GM23338 (cell line): Measurements from ENCODE around the gene SLC26A5. TPM values are rescaled to one million over a fixed set of nuclear protein-coding genes. Genes with fewer than 3 reads are reported as not detected.

Experiments
- ATAC-seq: fragments of 200-7000 bp; cut with Tn5 transposase; 3 replicates; pipeline ENCODE4 v1.9.1; 2020
- DNase-seq: peaks from one replicate; pipeline ENCODE4 v3.0.0-alpha.2; 2015; ENCODE audit warnings: low spot score
- H2AFZ ChIP-seq: fragments of 200-600 bp; sonication (generic); 2 replicates; pipeline ENCODE4 v1.8.0; 2016; ENCODE audit warnings: antibody characterized with exemption, mild to moderate bottlenecking, moderate library complexity
- H3F3A ChIP-seq: fragments of 200-600 bp; sonication (generic); replicated peaks from 2 replicates; pipeline ENCODE4 v1.8.0; 2017; ENCODE audit warnings: antibody characterized with exemption, mixed run types, low read depth
- H3K27ac ChIP-seq: fragments of 200-600 bp; sonication (generic); 2 replicates; pipeline ENCODE4 v1.6.1; 2016; ENCODE audit warnings: low read depth
- H3K27me3 ChIP-seq: fragments of 200-600 bp; sonication (generic); 2 replicates; pipeline ENCODE4 v1.8.0; 2016; ENCODE audit warnings: mild to moderate bottlenecking, mixed run types, moderate library complexity; ENCODE audit not compliant: insufficient read depth
- H3K36me3 ChIP-seq: fragments of 200-600 bp; sonication (generic); 2 replicates; pipeline ENCODE4 v1.8.0; 2016; ENCODE audit warnings: mild to moderate bottlenecking; ENCODE audit not compliant: insufficient read depth
- H3K4me1 ChIP-seq: fragments of 200-600 bp; sonication (generic); 2 replicates; pipeline ENCODE4 v1.8.0; 2016; ENCODE audit warnings: mild to moderate bottlenecking, moderate library complexity; ENCODE audit not compliant: insufficient read depth
- H3K4me2 ChIP-seq: fragments of 200-600 bp; sonication (generic); 2 replicates; pipeline ENCODE4 v1.7.1; 2017; ENCODE audit warnings: mixed run types
- H3K4me3 ChIP-seq: fragments of 200-600 bp; sonication (generic); 2 replicates; pipeline ENCODE4 v1.6.1; 2016; ENCODE audit warnings: mixed run types
- H3K79me2 ChIP-seq: fragments of 200-600 bp; sonication (generic); replicated peaks from 2 replicates; pipeline ENCODE4 v1.8.0; 2017; ENCODE audit warnings: mild to moderate bottlenecking; ENCODE audit not compliant: insufficient read depth
- H3K9me2 ChIP-seq: fragments of 200-600 bp; sonication (generic); 2 replicates; pipeline ENCODE4 v1.8.0; 2017; ENCODE audit not compliant: insufficient read depth
- H4K20me1 ChIP-seq: fragments of 200-600 bp; sonication (generic); replicated peaks from 2 replicates; pipeline ENCODE4 v1.8.0; 2017; ENCODE audit warnings: mild to moderate bottlenecking; ENCODE audit not compliant: insufficient read depth
- H3K27ac Mint-ChIP-seq: 2 replicates; pipeline ENCODE4 v1.8.0; 2020; ENCODE audit warnings: inconsistent platforms, mild to moderate bottlenecking, moderate library complexity, mixed read lengths
- H3K27me3 Mint-ChIP-seq: 3 replicates; pipeline ENCODE4 v1.8.0; 2022; ENCODE audit warnings: low read depth, mild to moderate bottlenecking, moderate library complexity, mixed read lengths, inconsistent platforms; ENCODE audit not compliant: insufficient read depth, poor library complexity
- H3K36me3 Mint-ChIP-seq: 3 replicates; pipeline ENCODE4 v1.8.0; 2021; ENCODE audit warnings: low read depth, mild to moderate bottlenecking, inconsistent platforms, moderate library complexity, mixed read lengths
- H3K4me1 Mint-ChIP-seq: 3 replicates; pipeline ENCODE4 v1.8.0; 2020; ENCODE audit warnings: mild to moderate bottlenecking, inconsistent platforms, mixed read lengths
- H3K4me3 Mint-ChIP-seq: 3 replicates; pipeline ENCODE4 v1.8.0; 2021; ENCODE audit warnings: moderate library complexity, mild to moderate bottlenecking, inconsistent platforms, mixed read lengths
- H3K9me3 Mint-ChIP-seq: 3 replicates; pipeline ENCODE4 v1.8.0; 2020; ENCODE audit warnings: moderate library complexity, mild to moderate bottlenecking, inconsistent platforms, mixed read lengths
- CREB1 ChIP-seq: fragments of 250-450 bp; sonication (Bioruptor Pico); IDR thresholded peaks from 2 replicates; pipeline ENCODE4 v1.5.0; 2020; ENCODE audit warnings: low read depth, mild to moderate bottlenecking, moderate library complexity
- CTCF ChIP-seq, 2 experiments: fragments of 200-600 bp in 1 of 2; sonication (generic) in 1 of 2; conservative IDR thresholded peaks; 2 replicates each; pipeline versions ENCODE4 v1.5.1 to v1.6.1; 2016 to 2017; ENCODE audit warnings: antibody characterized with exemption in 2 of 2, low read depth in 2 of 2, mild to moderate bottlenecking in 2 of 2, moderate library complexity in 1 of 2
- ETS1 ChIP-seq: IDR thresholded peaks from 2 replicates; pipeline ENCODE4 v1.6.1; 2016; ENCODE audit warnings: antibody characterized with exemption
- EZH2 ChIP-seq: fragments of 200-600 bp; sonication (generic); IDR thresholded peaks from one replicate; pipeline ENCODE4 v1.8.0; 2017; ENCODE audit warnings: antibody characterized with exemption, mild to moderate bottlenecking, low read depth; ENCODE audit not compliant: unreplicated experiment
- EZH2phosphoT487 ChIP-seq: fragments of 200-600 bp; sonication (generic); IDR thresholded peaks from one replicate; pipeline ENCODE4 v1.8.1; 2018; ENCODE audit warnings: antibody characterized with exemption; ENCODE audit not compliant: unreplicated experiment
- JUNB ChIP-seq: IDR thresholded peaks from one replicate; pipeline ENCODE4 v1.6.1; 2016; ENCODE audit warnings: antibody characterized with exemption; ENCODE audit not compliant: unreplicated experiment
- NANOG ChIP-seq: IDR thresholded peaks from 2 replicates; pipeline ENCODE4 v1.6.1; 2016; ENCODE audit warnings: antibody characterized with exemption, borderline replicate concordance
- REST ChIP-seq: IDR thresholded peaks from one replicate; pipeline ENCODE4 v1.6.1; 2018; ENCODE audit warnings: antibody characterized with exemption; ENCODE audit not compliant: unreplicated experiment
- STAT1 ChIP-seq: IDR thresholded peaks from one replicate; pipeline ENCODE4 v1.6.1; 2016; ENCODE audit warnings: antibody characterized with exemption; ENCODE audit not compliant: unreplicated experiment
- ZNF114 ChIP-seq: fragments of 250-450 bp; sonication (Bioruptor Pico); IDR thresholded peaks from 2 replicates; pipeline ENCODE4 v1.5.0; 2020; ENCODE audit warnings: mild to moderate bottlenecking, moderate library complexity
- ZNF331 ChIP-seq: fragments of 250-450 bp; sonication (Bioruptor Pico); IDR thresholded peaks from 2 replicates; pipeline ENCODE4 v1.5.0; 2020; ENCODE audit warnings: low read depth, mild to moderate bottlenecking, moderate library complexity
- polyA plus RNA-seq: library from polyadenylated mRNA; unstranded; fragments of >200 nt; fragmentation: Nextera tagmentation; extraction: Ambion mirVana; gene quantifications from 2 replicates; pipeline ENCODE4 v1.2.1, GENCODE V29; 2016
- total RNA-seq: library from RNA; depleted of rRNA; stranded (reverse); fragments of >200 nt; shearing (Covaris generic); gene quantifications from 2 replicates; pipeline ENCODE4 v1.2.3, GENCODE V29; 2014

SLC26A5 gene
- total and polyA plus RNA-seq, 2 experiments from 2014 or later: 0.49 to 1.0 TPM

GRCh38 chr7:103379270-103379975 lies 66.6 kb downstream of the SLC26A5 start (continued):
- TF ChIP-seq NANOG (no peak), CTCF (conservative IDR thresholded peaks at IDR 0.05; ENCODE audit: low read depth in 2 of 2) (no peak), JUNB (no peak), CREB1 (CRISPR knock-in tag) (no peak), EZH2 (no peak), ETS1 (no peak), ZNF331 (CRISPR knock-in tag) (no peak), REST (no peak), ZNF114 (CRISPR knock-in tag) (no peak), EZH2phosphoT487 (no peak)

DNA sequence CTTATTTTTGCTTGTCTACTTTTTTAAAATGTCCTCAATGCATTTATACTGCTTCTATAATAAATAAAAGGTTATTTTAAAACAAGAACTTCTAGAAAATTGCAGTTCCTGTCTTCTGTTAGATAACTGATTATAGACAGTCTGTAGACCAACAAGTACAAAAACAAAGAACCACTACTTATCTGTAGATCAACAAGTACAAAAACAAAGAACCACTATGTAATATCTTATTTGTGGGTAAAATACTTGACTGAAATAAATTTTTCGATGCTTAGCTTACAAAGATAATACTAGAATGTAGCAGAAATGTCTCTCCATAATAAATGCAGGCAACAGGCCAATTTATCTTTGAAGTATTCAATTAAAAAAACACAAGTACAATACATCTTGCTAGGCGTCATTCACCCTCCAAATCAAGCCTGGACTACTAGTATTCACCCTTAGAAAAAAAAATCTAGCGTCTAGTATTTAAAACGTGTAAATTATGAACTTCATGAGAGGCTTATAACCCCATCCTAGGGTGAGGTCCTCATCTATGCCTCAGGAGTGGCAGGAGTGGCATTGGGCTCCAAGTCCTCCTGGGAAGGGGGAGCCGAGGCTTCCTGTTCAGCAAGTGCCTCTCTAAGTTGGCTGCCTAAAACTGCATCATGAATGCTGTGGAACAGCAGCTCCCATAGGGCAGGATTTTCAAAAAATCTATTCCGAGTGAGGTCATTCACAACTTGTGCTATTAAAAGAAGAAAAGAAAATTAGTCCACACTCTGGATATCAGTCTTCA lies 72.0 kb downstream of the SLC26A5 start:
- H3K9me3 Mint-ChIP-seq: no peaks in the 10 kb centered on the region
- peaks cover 3% of the 10 kb centered on the region; the same call in 2 of the 3 replicates for H3K36me3 Mint-ChIP-seq
- Histone ChIP-seq H3K4me2 (no peak overlapping the region), H3F3A (no peaks in the 10 kb centered on the region), H2AFZ (no peak overlapping the region), H3K4me3 (no peak overlapping the region), H3K36me3 (0 out of 2 replicates have a peak, but pooled peaks cover 2% of the 10 kb centered on the region), H3K4me1 (no peaks in the 10 kb centered on the region), H4K20me1 (0 out of 2 replicates have a peak, but pooled peaks cover 3% of the 10 kb centered on the region), H3K79me2 (no peaks in the 10 kb centered on the region), H3K9me2 (no peaks in the 10 kb centered on the region), H3K27me3 (no peaks in the 10 kb centered on the region), H3K27ac (no peak overlapping the region)
- ATAC-seq: no peak
- TF ChIP-seq ZNF114 (CRISPR knock-in tag): no peak
- TF ChIP-seq STAT1: no peak
- TF ChIP-seq CREB1 (CRISPR knock-in tag): no peak
- TF ChIP-seq EZH2: no peak
- no peaks in the 10 kb centered on the region for H3K27me3 Mint-ChIP-seq
- no peak overlapping the region for H3K27ac Mint-ChIP-seq
- H3K4me1 Mint-ChIP-seq: no peaks in the 10 kb centered on the region
- DNase-seq: peak; percentile 6
- no peak overlapping the region for H3K4me3 Mint-ChIP-seq
